ENCODE results near the gene FHL2.

FHL2 gene

DNA sequence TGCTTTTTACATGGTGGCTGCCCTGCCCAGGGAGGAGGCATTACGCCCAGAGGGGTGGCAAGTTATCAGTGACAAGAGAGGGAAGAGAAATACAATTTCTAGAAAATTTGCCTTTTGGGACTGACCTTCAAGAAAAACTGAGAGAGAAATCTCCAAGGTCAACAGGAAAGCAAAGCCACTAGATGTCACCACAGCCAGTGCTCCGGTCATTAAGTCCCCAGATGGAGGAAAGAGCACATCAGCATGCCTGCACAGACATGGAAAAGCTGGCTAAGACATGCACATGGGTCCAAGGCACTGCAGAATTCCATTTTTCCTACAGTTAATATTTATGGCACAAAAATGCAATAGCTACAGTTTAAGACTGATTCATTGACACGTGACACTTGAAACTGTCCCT is 21.0 kb downstream of the FHL2 start:
- no peak for DNase-seq

DNA sequence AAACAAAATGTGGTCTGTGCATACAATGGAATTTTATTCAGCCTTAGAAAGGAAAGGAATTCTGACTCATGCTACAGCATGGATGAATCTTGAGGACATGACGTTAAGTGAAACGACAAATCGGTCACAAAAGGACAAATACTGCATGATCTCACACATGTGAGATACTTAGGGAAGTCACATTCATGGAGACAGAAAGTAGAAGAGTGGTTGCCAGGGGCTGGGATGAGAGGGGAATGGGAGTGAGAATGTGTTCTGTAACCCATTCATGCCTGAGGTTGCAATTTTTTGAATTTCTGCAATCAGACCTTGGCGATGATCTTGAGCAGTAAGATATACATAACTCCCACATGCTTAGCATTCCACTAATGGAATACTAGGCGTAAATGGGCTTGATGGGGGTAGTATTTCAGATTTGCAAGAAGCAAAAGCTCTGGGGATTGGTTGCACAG is 22.0 kb downstream of the FHL2 start:
- DNase-seq, result no peak

DNA sequence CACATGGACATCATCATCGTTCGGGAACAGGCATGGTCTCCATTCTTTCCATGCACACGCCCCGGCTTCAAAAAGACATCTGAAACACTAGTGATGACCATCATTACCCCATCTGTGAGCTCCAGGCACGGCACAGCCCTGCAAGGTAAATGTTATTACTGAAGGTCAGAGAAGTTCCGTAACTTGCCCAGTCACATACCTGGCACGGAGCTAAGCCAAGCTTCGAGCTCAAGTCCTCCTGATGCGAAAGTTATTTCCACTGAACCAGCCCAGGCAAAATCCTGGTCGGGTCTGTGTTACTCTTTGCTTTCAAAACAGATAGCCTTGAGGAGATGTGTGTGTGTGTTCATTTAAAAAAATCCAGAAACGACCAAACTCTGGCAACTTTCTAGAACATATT is 22.8 kb downstream of the FHL2 start:
- no peak for DNase-seq

DNA sequence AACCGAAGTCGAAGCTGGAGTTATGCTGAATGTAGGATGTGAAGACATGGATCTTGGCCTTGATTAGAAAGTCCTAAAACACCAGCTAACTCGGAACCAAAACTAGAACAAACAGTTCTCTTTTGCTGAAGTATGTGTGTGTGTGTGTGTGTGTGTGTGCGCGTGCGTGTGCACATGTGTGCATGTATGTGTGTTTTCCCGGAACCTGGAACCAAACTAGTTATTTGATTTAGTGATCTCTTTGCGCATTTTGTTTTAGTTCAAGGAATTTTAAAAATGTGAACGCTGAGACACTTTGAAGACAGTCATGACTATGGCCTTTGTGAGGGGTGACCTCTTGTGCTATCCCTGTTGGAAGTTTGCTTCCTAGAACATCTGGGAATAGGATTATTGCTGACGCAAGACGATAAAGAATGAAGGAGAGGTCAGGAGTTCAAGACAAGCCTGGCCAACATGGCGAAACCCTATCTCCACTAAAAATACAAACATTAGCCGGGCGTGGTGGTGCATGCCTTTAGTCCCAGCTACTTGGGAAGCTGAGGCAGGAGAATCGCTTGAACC is 23.8 kb downstream of the FHL2 start:
- no peak for DNase-seq

DNA sequence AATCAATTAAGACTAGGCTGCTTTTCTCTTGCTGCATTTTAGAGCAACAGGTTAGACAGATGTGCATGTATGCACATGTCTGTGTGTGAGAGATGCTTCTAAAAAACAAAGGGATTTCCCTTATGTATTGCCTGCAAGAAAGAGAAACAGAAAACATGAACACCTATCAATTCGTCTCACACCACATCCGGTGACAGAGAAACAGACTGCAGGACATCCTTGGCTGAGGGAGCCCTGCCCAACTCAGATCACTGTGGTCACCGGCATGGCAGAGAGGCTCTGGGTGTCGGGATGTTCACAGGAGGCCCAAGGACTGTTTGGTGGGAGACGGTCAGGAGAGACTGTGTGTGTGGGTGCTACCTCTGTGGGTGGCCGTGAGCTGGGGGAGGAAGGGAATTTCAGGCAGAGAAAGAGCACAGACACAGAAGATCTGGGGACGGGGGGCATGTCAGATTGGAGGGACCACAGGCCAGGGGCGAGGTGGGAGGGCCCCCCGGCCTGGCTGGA is 24.9 kb downstream of the FHL2 start:
- DNase-seq, result peak; percentile 42

DNA sequence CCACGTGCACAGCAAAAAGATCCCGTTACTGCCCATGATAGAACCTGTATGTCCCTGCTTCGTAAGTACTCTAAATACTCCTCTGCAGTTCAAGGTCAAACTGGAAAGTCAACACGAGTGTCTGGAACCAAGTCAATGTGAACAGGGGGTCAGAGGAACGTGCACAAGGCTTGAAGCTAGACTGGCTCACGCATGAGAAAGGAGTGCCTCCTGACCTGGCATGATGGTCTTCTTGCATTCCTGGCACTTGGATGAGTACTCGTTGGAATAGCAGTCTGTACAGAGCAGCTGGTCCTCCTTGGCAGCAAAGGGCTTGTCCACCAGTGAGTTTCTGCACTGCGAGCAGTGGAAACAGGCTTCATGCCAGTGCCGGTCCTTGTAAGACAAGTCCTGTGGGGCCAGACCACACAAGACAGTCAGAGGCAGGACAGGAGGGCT is 25.5 kb downstream of the FHL2 start:
- no peak for DNase-seq

DNA sequence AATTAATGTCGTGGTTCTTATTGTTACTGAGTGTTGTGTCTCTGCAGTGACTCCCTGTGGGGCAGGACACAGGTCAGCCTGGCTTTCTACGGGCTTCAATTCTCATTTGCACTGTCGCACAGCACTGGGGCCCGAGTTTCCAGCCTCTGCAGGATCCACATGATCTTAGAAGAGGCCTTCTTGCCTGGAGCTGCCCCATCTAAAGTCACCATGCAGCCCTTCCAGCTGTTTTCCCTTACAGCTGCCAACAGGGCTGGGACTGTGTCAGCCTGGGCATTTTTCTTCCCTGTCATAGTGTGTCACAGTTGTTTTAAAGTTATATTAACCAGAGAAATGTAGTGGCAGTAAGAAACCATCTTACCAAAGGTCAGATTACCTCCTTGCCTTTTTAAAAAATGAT is 27.0 kb downstream of the FHL2 start:
- no peak for DNase-seq

DNA sequence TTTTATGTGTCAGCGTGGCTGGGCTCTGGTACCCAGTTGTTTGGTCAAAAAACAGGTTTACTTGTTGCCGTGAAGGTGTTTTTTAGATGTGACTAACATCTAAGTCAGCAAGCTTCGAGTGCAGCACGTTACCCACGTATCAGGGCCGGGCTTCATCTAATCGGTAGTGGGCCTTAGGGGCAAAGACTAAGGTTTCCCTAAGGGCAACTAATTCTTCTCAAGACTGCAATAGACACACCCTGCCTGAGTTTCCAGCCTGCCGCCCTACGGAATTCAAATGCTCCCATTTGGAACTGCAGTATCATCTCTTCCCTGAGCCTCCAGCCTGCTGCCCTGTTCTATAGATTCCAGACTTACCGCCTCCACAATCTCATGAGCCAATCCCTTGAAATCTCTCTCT is 27.7 kb downstream of the FHL2 start:
- DNase-seq, result no peak

DNA sequence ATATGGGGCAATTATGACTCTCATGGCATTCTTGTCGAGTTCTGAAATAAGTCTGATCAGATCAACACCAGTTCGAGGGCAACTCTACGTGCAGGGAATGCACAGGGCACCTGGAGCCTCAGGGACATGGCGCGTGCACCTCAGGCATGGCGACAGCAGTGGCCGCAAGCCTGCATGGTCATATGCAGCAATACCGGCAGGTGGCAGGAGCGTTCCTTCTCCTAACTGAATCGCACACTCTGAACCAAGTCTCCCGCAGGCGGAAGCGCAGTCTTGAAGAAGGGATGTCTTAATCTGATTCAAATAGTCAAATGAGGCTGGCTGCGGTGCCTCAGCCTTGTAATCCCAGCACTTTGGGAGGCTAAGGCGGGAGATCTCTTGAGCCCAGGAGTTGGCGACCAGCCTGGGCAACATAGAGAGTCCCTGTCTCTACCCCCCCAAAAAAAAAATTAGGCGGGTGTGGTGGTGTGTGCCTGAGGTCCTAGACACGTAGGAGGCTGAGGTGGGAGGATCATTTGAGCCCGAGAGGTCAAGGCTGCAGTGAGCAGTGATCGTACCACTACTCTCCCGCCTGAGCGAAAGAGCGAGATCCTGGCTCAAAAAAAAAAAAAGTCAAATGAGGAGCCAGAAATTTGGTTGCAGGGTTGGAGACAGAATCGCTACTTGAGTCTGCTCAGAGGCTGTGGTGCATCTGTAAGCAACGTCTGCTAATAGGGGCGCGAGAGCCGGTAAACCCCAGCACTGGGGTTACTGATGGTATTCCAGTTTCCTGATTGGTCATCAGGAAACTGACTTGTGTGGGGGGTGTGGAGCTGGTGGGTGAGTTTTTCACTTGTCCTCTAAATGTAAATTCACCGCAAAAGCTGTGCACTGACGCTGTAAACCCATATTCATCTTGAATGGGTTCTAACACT is 28.8 kb downstream of the FHL2 start:
- peak; percentile 89 for DNase-seq

DNA sequence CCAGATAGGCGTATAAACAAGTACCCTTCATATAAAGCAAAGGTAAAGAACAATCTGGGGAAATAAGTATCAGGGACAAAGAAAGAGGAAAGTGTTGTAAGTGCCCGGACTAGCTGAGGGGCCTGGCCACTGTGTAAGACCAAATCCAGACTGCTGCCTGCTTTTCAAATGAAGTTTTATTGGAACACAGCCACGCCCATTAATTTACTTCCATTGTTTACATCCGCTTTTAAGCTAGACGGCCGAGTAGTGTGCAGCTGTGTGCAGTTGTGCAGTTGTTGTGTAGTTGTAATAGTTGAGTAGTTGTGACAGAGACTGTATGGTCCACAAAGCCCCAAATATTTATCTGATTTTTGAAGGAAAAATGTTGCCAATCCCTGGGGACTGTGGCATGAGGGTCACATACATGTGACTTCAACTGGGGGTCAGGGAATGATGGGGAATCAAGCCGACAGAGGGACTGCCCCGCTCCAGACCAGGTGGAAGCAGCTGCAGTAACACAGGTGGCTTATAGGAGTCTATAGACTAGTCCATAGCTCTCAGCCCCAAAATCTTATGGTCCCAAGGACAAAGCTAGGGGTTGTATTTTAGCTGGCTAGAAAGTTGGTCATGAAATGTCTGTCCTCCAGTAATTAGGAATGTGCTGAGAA is 30.0 kb downstream of the FHL2 start:
- DNase-seq, result no peak

DNA sequence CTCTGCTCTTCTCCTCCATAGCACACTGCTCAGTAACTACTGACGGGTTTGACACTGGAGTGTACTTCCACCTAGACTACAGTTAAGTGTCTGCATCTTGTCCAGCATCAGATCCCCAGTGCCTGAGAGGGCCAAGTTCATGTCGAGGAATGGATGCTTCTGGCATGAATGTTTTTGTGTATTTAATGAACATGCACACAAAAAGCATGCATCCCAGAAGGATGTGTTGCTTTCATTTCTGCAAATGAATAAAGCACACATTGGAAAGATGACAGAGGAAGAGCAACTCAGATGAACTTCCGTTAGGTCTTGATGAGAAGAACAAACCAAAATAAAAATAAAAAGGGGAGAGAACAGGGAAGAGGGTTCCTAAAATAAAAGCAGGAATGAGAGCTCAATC is 33.6 kb downstream of the FHL2 start:
- DNase-seq, result no peak

DNA sequence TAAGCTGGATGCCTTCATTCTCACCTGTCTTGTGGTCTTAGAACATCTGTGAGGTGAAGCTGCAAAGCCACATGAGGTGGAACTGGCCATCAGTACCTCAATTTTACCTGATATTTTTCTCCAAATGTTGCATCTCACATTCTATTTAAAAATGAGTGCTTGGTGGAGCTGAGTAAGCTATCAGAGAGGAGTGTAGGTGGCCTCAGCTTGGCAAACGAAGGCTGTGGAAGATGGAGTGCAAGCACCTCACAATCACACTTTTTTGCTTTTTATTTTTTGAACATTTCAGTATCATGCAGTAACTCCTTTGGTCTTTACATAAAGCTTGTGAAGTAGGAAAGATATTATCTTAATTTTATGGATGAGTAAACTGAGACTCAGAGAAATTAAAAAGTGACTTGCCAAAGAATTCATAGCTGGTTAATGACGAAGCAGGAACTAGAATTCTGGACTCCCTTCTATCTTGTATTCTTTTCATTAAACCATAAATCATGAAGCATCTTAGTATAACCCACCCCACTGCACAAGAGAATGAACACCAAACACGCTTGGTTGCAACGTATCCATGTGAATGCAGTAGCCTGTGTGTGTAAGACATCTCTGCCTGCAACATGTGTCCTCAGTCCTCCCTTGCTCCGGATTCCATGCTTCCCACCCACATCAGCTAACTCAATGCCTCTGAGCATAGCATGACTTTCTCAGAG is 34.3 kb downstream of the FHL2 start:
- no peak for DNase-seq

DNA sequence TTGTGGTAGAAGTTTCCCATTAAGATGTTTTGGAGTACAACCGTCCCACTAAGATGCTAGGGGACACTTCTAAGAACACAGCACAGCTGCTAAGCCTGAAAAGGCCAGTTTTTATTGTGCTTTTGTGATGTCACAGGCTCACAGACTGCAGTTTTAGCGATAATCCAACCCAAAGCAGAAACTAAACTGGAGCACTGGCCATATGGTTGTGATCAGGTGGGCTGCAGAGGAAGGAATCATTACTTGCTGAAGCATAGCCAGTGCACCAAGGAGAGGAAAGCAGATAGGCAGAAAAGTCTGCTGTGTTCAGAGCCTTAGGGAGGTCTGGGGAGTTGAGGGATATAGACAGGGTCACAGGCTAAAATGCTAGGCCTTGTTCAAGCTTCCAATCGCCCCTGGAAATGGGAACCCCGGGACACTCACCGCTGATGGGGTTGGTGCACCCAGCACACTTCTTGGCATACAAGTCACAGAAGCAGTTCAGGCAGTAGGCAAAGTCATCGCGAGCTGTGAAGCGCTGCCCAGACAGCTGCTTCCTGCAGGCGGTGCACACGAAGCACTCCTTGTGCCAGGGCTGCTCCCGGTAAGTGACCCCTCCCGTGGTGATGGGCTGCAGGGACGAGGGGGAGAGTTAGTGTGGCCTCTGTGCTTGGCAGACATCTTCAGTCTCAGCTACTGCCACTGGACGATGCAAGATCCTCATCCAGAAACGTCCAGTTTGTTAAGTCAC is 35.8 kb downstream of the FHL2 start:
- no peak for DNase-seq

DNA sequence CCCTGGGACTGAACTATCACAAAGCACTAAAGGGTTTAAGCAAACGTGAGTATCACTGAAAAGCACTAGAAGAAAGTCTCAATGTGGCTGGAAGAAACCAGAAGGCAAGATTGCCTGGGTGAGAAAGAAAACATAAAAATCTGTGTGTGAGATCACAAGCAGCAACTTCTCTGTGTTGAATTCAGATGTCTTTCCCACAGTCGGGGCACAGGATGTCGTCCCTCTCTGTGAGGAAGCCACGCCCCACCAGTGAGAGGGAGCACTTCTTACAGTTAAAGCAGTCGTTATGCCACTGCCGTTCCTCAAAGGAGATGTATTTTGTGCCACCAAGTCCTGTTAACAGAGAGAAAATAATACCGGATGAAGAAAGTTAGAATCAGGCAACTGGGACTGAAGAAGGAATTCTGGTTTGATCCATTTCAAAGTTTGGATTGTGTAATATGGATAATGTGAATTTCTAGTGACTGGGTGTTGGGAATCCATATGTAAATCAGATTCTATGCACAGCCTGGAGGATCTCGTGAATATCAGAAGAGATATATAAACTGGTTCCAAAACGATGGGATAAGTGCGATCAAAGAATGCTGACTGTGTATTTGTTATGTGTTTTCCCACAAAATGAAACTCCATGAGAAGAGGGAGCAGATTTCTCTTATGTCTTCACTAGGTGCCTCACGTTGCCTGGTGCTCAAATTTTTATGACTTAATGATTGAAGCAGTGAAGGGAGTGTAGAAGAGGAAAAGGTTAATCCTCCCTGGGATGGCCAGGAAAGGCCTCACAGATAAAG is 37.6 kb downstream of the FHL2 start:
- DNase-seq, result no peak

DNA sequence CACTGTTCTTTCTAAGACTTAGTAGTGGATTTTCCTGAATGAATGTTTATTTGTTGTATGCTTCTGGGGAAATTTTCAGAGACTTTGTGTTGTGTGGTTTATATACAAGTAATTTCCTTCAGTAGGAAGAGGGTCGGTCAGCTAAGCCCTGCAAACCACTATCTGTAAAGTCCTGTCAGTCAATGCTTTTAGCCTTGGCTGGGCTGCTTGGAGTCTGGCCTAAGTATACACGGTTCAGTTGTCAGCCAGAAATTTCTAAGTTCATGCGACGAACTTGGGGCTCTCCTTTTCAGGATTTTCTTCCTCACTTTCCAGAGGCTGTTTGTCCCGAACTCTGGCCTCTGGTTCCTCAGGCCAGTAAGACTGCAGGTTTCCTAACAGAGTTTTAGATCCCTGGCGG is 40.3 kb downstream of the FHL2 start:
- no peak for DNase-seq

DNA sequence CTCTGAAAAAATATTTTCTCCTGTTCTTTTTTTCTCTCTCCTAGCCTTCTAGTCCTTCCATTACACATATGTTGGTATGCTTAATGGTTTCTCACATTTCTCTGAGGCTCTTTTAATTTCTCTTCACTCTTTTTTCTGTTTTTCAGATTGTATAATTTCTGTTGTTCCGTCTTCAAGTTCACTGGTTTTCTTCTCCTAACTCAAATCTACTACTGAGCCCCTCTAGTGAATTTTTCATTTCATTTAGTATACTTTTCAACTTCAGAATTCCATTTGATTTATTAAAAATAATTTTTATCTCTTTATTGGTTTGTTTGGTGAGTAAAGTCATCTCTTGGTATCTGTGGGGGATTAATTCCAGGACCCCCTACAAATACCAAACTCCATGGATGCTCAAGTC is 41.7 kb downstream of the FHL2 start:
- DNase-seq, result no peak

DNA sequence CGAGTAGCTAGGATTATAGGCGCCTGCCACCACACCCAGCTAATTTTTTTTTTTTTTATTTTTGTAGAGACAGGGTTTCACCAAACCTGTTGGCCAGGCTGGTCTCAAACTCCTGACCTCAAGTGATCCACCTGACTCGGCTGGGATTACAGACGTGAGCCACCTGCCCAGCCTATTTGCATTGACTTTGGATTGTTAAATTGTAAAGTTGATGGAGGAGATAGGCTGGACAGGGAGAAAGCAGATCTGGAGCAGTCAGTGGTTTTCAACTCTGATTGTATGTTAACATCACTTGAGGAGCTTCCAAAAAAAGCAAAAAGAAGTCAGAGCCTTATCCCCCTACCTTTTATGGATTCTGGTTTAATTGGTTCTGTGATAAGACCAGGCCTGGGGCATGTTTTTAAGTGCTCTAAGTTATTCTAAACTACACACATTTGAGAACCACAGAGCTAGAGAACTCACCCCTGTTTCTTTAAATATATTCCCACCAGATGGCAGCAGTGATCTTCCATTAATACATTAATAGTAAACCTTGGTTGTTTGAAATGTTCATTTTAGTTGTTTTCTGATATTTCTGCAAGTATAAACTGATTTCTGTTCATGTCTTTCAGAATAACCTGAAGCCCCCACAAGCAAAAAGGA is 54.0 kb downstream of the FHL2 start:
- no peak for DNase-seq

DNA sequence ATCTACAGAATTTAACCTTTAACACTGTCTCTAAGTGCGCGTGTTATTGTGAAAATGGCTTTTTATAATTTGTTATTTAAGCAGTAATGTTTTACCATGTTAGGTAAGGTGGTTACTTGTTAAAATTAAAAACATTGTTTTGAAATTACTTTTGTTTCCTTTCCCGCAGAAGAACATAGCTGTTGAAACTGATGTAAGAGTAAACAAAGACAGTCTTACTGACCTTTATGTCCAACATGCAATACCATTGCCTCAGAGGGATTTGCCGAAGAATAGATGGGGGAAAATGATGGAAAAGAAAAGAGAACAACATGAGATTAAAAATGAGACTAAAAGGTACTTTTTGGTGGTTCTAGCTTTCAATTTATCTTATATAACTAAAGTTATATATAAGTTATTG is 59.4 kb downstream of the FHL2 start:
- no peak for DNase-seq

DNA sequence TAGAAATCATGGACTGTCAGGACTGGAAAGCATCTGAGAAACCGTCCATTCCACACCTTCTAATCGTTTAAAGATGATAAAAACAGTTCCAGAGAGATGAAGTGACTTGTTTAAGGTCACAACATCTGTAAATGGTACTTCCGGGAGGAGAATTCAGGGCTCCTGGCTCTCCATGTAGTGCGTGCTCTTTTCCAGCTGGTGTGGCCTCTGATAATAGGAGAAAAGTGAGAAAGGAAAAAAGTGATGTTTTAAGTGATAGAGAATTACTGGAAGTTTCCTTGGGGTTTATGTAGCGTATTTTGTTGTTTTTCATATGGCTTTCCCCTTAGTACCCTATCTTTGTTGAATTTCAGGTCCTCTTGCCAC is 60.8 kb downstream of the FHL2 start:
- DNase-seq, result no peak

DNA sequence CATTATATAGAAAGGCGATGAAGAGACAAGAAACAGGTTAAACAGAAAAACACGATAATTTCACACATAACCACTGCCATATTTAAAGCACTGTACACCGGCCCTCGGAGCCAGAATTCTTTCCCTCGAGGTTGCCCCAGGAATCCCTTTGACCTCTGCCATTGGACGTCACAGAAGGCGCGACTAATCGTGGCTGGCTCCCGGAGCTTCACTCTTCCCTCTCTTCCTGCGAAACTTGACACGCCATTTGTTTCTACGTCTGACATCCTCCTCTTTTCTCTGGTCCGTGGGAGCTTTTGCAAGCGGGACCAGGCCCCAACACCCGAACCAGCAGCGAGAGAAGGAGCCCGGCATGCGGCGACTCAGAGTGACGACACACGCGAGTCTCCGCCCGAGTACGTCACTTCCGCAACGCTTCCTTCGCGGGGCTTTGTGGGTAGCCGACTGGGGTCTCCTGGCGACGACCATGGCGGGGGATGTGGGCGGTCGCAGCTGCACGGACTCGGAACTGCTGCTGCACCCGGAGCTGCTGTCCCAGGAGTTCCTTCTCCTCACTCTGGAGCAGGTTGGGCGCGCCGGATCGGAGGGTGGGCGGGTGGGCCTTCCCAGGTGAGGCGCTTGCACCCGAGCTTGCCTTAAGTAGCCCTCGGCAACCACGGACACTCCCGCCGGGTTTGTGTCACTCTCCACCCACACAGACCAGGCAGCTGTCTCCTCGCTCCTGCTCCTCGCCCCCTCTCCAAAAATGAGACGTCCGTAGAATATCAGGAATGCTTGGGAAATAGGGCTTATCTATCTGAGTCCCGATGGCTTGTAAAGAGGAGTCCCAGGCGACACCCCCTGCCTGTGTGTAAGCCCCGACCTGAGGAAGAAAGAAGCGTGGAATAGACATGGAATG is 61.5 kb downstream of the FHL2 start, which contains the start of gene C2orf49:
Gene C2orf49 (plus strand): TSS at position 419 of the 898 bp plus-strand sequence. CDS start 48 bp downstream, at position 467.
- DNase-seq, result peak; percentile 89
